H9 (cell line): ENCODE results near the gene IQGAP2. TPM values are rescaled to one million over a fixed set of nuclear protein-coding genes. Genes with fewer than 3 reads are reported as not detected.

Experiments used
- DNase-seq: peaks from one replicate; pipeline ENCODE4 v3.0.0-alpha.2; 2017
- H2AFZ ChIP-seq: one replicate; pipeline ENCODE4 v1.6.1; 2013; ENCODE audit warnings: mild to moderate bottlenecking, low read length, control low read depth, moderate library complexity
- H2AK5ac ChIP-seq: 2 replicates; pipeline ENCODE4 v1.6.1; 2013; ENCODE audit warnings: low read length, control low read depth, mixed read lengths; ENCODE audit not compliant: insufficient read length
- H2BK120ac ChIP-seq: one replicate; pipeline ENCODE4 v1.6.1; 2013; ENCODE audit warnings: low read depth, mild to moderate bottlenecking, low read length, control low read depth, inconsistent platforms; ENCODE audit not compliant: poor library complexity, severe bottlenecking
- H2BK12ac ChIP-seq: 2 replicates; pipeline ENCODE4 v1.6.1; 2013; ENCODE audit warnings: low read length, control low read depth, mixed read lengths, low read depth; ENCODE audit not compliant: insufficient read length
- H2BK15ac ChIP-seq: 2 replicates; pipeline ENCODE4 v1.6.1; 2013; ENCODE audit warnings: low read depth, low read length, control low read depth
- H2BK20ac ChIP-seq: one replicate; pipeline ENCODE4 v1.6.1; 2013; ENCODE audit warnings: low read depth, mild to moderate bottlenecking, low read length, control low read depth, inconsistent platforms; ENCODE audit not compliant: poor library complexity, severe bottlenecking
- H2BK5ac ChIP-seq: 2 replicates; pipeline ENCODE4 v1.6.1; 2013; ENCODE audit warnings: low read length, control low read depth, mixed read lengths; ENCODE audit not compliant: insufficient read length
- H3K14ac ChIP-seq: 2 replicates; pipeline ENCODE4 v1.6.1; 2013; ENCODE audit warnings: low read length, control low read depth; ENCODE audit not compliant: insufficient read depth
- H3K18ac ChIP-seq: 2 replicates; pipeline ENCODE4 v1.6.1; 2013; ENCODE audit warnings: low read depth, mild to moderate bottlenecking, mixed read lengths, low read length, control low read depth; ENCODE audit not compliant: insufficient read length
- H3K23ac ChIP-seq: 2 replicates; pipeline ENCODE4 v1.6.1; 2013; ENCODE audit warnings: low read length, control low read depth, mixed read lengths, low read depth; ENCODE audit not compliant: insufficient read length
- H3K23me2 ChIP-seq: 2 replicates; pipeline ENCODE4 v1.6.1; 2013; ENCODE audit warnings: low read depth, mild to moderate bottlenecking, mixed read lengths, low read length, control low read depth; ENCODE audit not compliant: insufficient read length, poor library complexity, severe bottlenecking
- H3K27ac ChIP-seq: 2 replicates; pipeline ENCODE4 v1.5.1; 2013; ENCODE audit warnings: low read length, control low read depth, mixed read lengths, low read depth; ENCODE audit not compliant: insufficient read length
- H3K27me3 ChIP-seq: 2 replicates; pipeline ENCODE4 v1.6.1; 2013; ENCODE audit warnings: low read length, control low read depth, inconsistent platforms; ENCODE audit not compliant: insufficient read depth
- H3K4ac ChIP-seq: 2 replicates; pipeline ENCODE4 v1.6.1; 2013; ENCODE audit warnings: low read depth, mild to moderate bottlenecking, control low read depth, inconsistent platforms, low read length, moderate library complexity
- H3K4me1 ChIP-seq: 2 replicates; pipeline ENCODE4 v1.6.1; 2013; ENCODE audit warnings: low read length, control low read depth, inconsistent platforms; ENCODE audit not compliant: insufficient read depth
- H3K4me2 ChIP-seq: 2 replicates; pipeline ENCODE4 v1.6.1; 2013; ENCODE audit warnings: low read length, control low read depth, mixed read lengths; ENCODE audit not compliant: insufficient read length, insufficient read depth
- H3K56ac ChIP-seq: 2 replicates; pipeline ENCODE4 v1.6.1; 2013; ENCODE audit warnings: low read depth, mild to moderate bottlenecking, mixed read lengths, low read length, control low read depth; ENCODE audit not compliant: insufficient read length
- H3K79me1 ChIP-seq: 2 replicates; pipeline ENCODE4 v1.6.1; 2013; ENCODE audit warnings: low read depth, mild to moderate bottlenecking, moderate library complexity, low read length, control low read depth, inconsistent platforms; ENCODE audit not compliant: insufficient read depth, poor library complexity, severe bottlenecking
- H3K79me2 ChIP-seq: 2 replicates; pipeline ENCODE4 v1.6.1; 2013; ENCODE audit warnings: low read length, control low read depth, inconsistent platforms; ENCODE audit not compliant: insufficient read depth
- H3K9ac ChIP-seq: 2 replicates; pipeline ENCODE4 v1.6.1; 2013; ENCODE audit warnings: low read length, control low read depth, mixed read lengths; ENCODE audit not compliant: insufficient read length; ENCODE audit errors: extremely low read depth
- H3K9me3 ChIP-seq: one replicate; pipeline ENCODE4 v1.6.1; 2013; ENCODE audit warnings: low read depth, low read length, inconsistent platforms; ENCODE audit not compliant: control insufficient read depth
- H3T11ph ChIP-seq: one replicate; pipeline ENCODE4 v1.6.1; 2013; ENCODE audit warnings: mild to moderate bottlenecking, low read length, control low read depth, inconsistent platforms
- H4K20me1 ChIP-seq: one replicate; pipeline ENCODE4 v1.6.1; 2013; ENCODE audit not compliant: control insufficient read depth, insufficient read length, insufficient read depth
- H4K5ac ChIP-seq: 2 replicates; pipeline ENCODE4 v1.6.1; 2013; ENCODE audit warnings: low read depth, mild to moderate bottlenecking, mixed read lengths, low read length, control low read depth; ENCODE audit not compliant: insufficient read length
- H4K8ac ChIP-seq: replicated peaks from 2 replicates; pipeline ENCODE4 v1.6.1; 2013; ENCODE audit warnings: low read length, control low read depth, mixed read lengths, low read depth; ENCODE audit not compliant: insufficient read length
- H4K91ac ChIP-seq: 2 replicates; pipeline ENCODE4 v1.6.1; 2013; ENCODE audit warnings: low read depth, mild to moderate bottlenecking, moderate library complexity, mixed read lengths, low read length, control low read depth; ENCODE audit not compliant: insufficient read length
- H3K27ac Mint-ChIP-seq, 3 experiments: 2 replicates in 2 of 3; 3 replicates in 1 of 3; pipeline ENCODE4 v1.8.0; 2020 to 2021; ENCODE audit warnings: mixed read lengths in 3 of 3, mild to moderate bottlenecking in 1 of 3, moderate library complexity in 1 of 3
- H3K27me3 Mint-ChIP-seq: 2 replicates; pipeline ENCODE4 v1.8.0; 2021; ENCODE audit warnings: low read depth, mild to moderate bottlenecking, moderate library complexity, mixed read lengths
- H3K36me3 Mint-ChIP-seq, 3 experiments: 2 replicates in 2 of 3; 3 replicates in 1 of 3; pipeline ENCODE4 v1.8.0; 2020 to 2021; ENCODE audit warnings: low read depth in 3 of 3, mixed read lengths in 3 of 3; ENCODE audit not compliant: insufficient read depth in 1 of 3
- H3K4me1 Mint-ChIP-seq, 2 experiments: 2 replicates each; pipeline ENCODE4 v1.8.0; 2020; ENCODE audit warnings: mixed read lengths in 2 of 2
- H3K4me3 Mint-ChIP-seq, 2 experiments: 2 replicates in 1 of 2; 3 replicates in 1 of 2; pipeline ENCODE4 v1.8.0; 2020 to 2021; ENCODE audit warnings: mild to moderate bottlenecking in 2 of 2, mixed read lengths in 2 of 2, moderate library complexity in 1 of 2
- H3K9me3 Mint-ChIP-seq, 2 experiments: 2 replicates in 1 of 2; 3 replicates in 1 of 2; pipeline ENCODE4 v1.8.0; 2020; ENCODE audit warnings: mild to moderate bottlenecking in 2 of 2, mixed read lengths in 2 of 2, moderate library complexity in 1 of 2
- CTCF ChIP-seq: fragments of 200-600 bp; sonication (generic); conservative IDR thresholded peaks from 3 replicates; pipeline ENCODE4 v1.8.0; 2021; ENCODE audit warnings: antibody characterized with exemption, mild to moderate bottlenecking
- WGBS: extraction: QIAGEN DNeasy Blood & Tissue Kit; methylation state at CpG from one replicate; pipeline ENCODE4 v1.1.7; 2013; ENCODE audit warnings: missing lambda C conversion rate, low lambda C conversion rate, mixed read lengths; ENCODE audit not compliant: insufficient read length; ENCODE audit errors: extremely low coverage; 5-methylcytosine and 5-hydroxymethylcytosine counted together
- total RNA-seq: library from RNA; stranded (reverse); gene quantifications from 2 replicates; pipeline ENCODE4 v1.2.1, GENCODE V29; 2021

IQGAP2 gene
- total RNA-seq, 1 experiment from 2014 or later, result 22.5 TPM

GRCh38 chr5:76757049-76757448 is 354.0 kb downstream of the IQGAP2 start:
- Histone ChIP-seq H3K27me3 (no peaks in the 10 kb centered on the region), H3K56ac (no peak overlapping the region), H2AK5ac (no peak overlapping the region), H3K14ac (no peak overlapping the region), H2BK15ac (no peak overlapping the region), H2BK20ac (no peak overlapping the region), H3K79me2 (no peaks in the 10 kb centered on the region), H3T11ph (no peak overlapping the region), H3K23me2 (no peaks in the 10 kb centered on the region), H4K91ac (no peak overlapping the region), H3K4me2 (no peak overlapping the region), H3K18ac (no peak overlapping the region), H4K5ac (no peak overlapping the region), H4K20me1 (no peaks in the 10 kb centered on the region), H3K79me1 (no peaks in the 10 kb centered on the region), H2AFZ (no peak overlapping the region), H3K27ac (no peak overlapping the region), H2BK120ac (no peak overlapping the region), H3K4ac (no peak overlapping the region), H2BK5ac (no peak overlapping the region), H4K8ac (no peak overlapping the region), H2BK12ac (no peak overlapping the region), H3K9ac (no peak overlapping the region), H3K9me3 (no peaks in the 10 kb centered on the region), H3K23ac (no peak overlapping the region), H3K4me1 (no peaks in the 10 kb centered on the region)
- Mint-ChIP-seq H3K9me3 (no peaks in the 10 kb centered on the region; a peak in 1 of 5 replicates), H3K4me3 (no peak overlapping the region), H3K27me3 (no peaks in the 10 kb centered on the region; the same call in none of the 2 replicates), H3K36me3 (no peaks in the 10 kb centered on the region), H3K27ac (no peak overlapping the region), H3K4me1 (no peaks in the 10 kb centered on the region)
- TF ChIP-seq CTCF, result no peak
- no CpG with 5 or more reads among the region's 4 CpGs for WGBS
- no peak for DNase-seq

Other genes starting within 250 kb of the IQGAP2 start
- gene F2RL2, start 220.1 kb downstream of the IQGAP2 start, total RNA-seq, result 0.09 TPM in 1 of 2 replicates, not detected in the other